HG02884 (cell line): ENCODE results near the gene ADAM8.

ENCODE experiments used
- ATAC-seq: cut with Tn5 transposase; IDR thresholded peaks from one replicate; pipeline ENCODE4 v1.9.1; 2021; ENCODE audit warnings: mild to moderate bottlenecking, moderate library complexity; ENCODE audit not compliant: unreplicated experiment

The ADAM8 gene

GRCh38 chr10:133214468-133215410 lies 61.9 kb downstream of the ADAM8 start:
- ATAC-seq, result no peak

GRCh38 chr10:133213641-133214467 lies 62.8 kb downstream of the ADAM8 start:
- ATAC-seq, result no peak

GRCh38 chr10:133212853-133213494 lies 63.7 kb downstream of the ADAM8 start:
- no peak for ATAC-seq
